ENCODE measurements around the gene B3GNT7. TPM values are rescaled to one million over a fixed set of nuclear protein-coding genes. Genes with fewer than 3 reads are reported as not detected.
A peak's percentile ranks its signal among the peaks of the same experiment; 100 is the strongest.

The B3GNT7 gene
- total RNA-seq, 1 donor from 2014 or later, result 5.6 TPM

- Mint-ChIP-seq H3K9me3 (peaks cover 3% of the 10 kb centered on the region), H3K27me3 (ENCODE audit: low read depth) (no peaks in the 10 kb centered on the region), H3K36me3 (peaks cover 7% of the 10 kb centered on the region), H3K4me1 (peaks cover 24% of the 10 kb centered on the region), H3K27ac (no peak overlapping the region), H3K4me3 (no peak overlapping the region)
- no peak for TF ChIP-seq CTCF (IDR thresholded peaks at IDR 0.05; ENCODE audit: unreplicated experiment)
- DNase-seq (ENCODE audit: low spot score in 2 of 2, unreplicated experiment in 2 of 2), result no peak
Measured at GRCh38 chr2:231351648-231352047, 43.9 kb upstream of the B3GNT7 start.

- Mint-ChIP-seq H3K27me3 (ENCODE audit: low read depth) (no peaks in the 10 kb centered on the region), H3K4me3 (no peak overlapping the region), H3K36me3 (peaks cover 5% of the 10 kb centered on the region), H3K9me3 (peaks cover 3% of the 10 kb centered on the region), H3K4me1 (peaks cover 10% of the 10 kb centered on the region), H3K27ac (no peak overlapping the region)
- no peak for TF ChIP-seq CTCF (IDR thresholded peaks at IDR 0.05; ENCODE audit: unreplicated experiment)
- no peak for DNase-seq (ENCODE audit: low spot score in 2 of 2, unreplicated experiment in 2 of 2)
Measured at GRCh38 chr2:231353469-231353868, 42.0 kb upstream of the B3GNT7 start.

GRCh38 chr2:231355508-231356465 is 39.7 kb upstream of the B3GNT7 start:
- DNase-seq (ENCODE audit: low spot score in 2 of 2, unreplicated experiment in 2 of 2), result no peak
- Mint-ChIP-seq H3K27ac (peak overlapping the region; percentile 75), H3K36me3 (peaks cover 4% of the 10 kb centered on the region), H3K4me1 (peaks cover 9% of the 10 kb centered on the region), H3K27me3 (ENCODE audit: low read depth) (no peaks in the 10 kb centered on the region), H3K9me3 (no peaks in the 10 kb centered on the region), H3K4me3 (no peak overlapping the region)
- TF ChIP-seq CTCF (IDR thresholded peaks at IDR 0.05; ENCODE audit: unreplicated experiment), result no peak

DNA sequence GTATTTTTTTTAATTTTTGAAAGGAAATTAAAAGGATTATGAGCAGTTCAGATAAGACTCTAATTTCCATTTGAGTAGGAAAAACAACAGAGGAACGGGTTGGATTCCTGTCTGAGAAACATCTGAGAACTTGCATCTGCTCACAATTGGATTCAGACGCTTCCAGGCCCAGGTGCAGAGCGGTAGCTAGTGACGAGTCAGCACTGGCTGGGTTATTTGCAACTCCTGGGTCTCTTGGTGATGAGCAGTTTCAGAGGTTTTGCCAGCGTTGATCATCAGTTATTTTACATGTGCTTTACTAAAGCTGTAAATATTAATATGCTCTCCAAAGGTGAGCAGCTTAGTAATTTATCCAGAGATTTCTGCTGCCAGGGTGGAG is 39.1 kb upstream of the B3GNT7 start:
- no peaks in the 10 kb centered on the region for H3K27me3 Mint-ChIP-seq (ENCODE audit: low read depth)
- peaks cover 7% of the 10 kb centered on the region for H3K36me3 Mint-ChIP-seq
- peaks cover 9% of the 10 kb centered on the region for H3K4me1 Mint-ChIP-seq
- no peak for TF ChIP-seq CTCF (IDR thresholded peaks at IDR 0.05; ENCODE audit: unreplicated experiment)
- no peaks in the 10 kb centered on the region for H3K9me3 Mint-ChIP-seq
- no peak for DNase-seq (ENCODE audit: low spot score in 2 of 2, unreplicated experiment in 2 of 2)
- no peak overlapping the region for H3K27ac Mint-ChIP-seq
- H3K4me3 Mint-ChIP-seq, result no peak overlapping the region

GRCh38 chr2:231357048-231357447 is 38.5 kb upstream of the B3GNT7 start:
- H3K36me3 Mint-ChIP-seq, result peaks cover 7% of the 10 kb centered on the region
- H3K4me1 Mint-ChIP-seq, result peaks cover 9% of the 10 kb centered on the region
- no peaks in the 10 kb centered on the region for H3K27me3 Mint-ChIP-seq (ENCODE audit: low read depth)
- DNase-seq (ENCODE audit: low spot score in 2 of 2, unreplicated experiment in 2 of 2), result no peak
- no peak for TF ChIP-seq CTCF (IDR thresholded peaks at IDR 0.05; ENCODE audit: unreplicated experiment)
- H3K27ac Mint-ChIP-seq, result no peak overlapping the region
- no peaks in the 10 kb centered on the region for H3K9me3 Mint-ChIP-seq
- H3K4me3 Mint-ChIP-seq, result no peak overlapping the region

All from mesothelial cell of epicardium (in vitro differentiated cells).